Left renal cortex interstitium (tissue), 4 donors: Measurements from ENCODE around the gene KIF3A. TPM values are rescaled to one million over a fixed set of nuclear protein-coding genes. Genes with fewer than 3 reads are reported as not detected.

Experiments
- DNase-seq, 4 donors: peaks; one replicate each; pipeline ENCODE4 v3.0.0-alpha.2; 2013; ENCODE audit warnings: low read depth in 4 of 4, low spot score in 2 of 4, missing footprints in 1 of 4
- polyA plus RNA-seq, 4 donors: library from polyadenylated mRNA; unstranded; fragments of 120-200 nt; gene quantifications; one replicate each; pipeline ENCODE4 v1.2.1, GENCODE V29; 2013; ENCODE audit not compliant: insufficient read length in 4 of 4

KIF3A gene
- polyA plus RNA-seq, 4 donors: 14.5 to 36.4 (median 24.5) TPM

GRCh38 chr5:132771503-132771998, 34.2 kb upstream of the KIF3A start:
- DNase-seq: no peak

- DNase-seq: no peak
These were observed 33.3 kb upstream of the KIF3A start for GRCh38 chr5:132770476-132771159.

- DNase-seq: no peak
These were observed 31.1 kb upstream of the KIF3A start for GRCh38 chr5:132768485-132768868.

- no peak for DNase-seq
These were observed 29.8 kb upstream of the KIF3A start for GRCh38 chr5:132767150-132767549.

DNA sequence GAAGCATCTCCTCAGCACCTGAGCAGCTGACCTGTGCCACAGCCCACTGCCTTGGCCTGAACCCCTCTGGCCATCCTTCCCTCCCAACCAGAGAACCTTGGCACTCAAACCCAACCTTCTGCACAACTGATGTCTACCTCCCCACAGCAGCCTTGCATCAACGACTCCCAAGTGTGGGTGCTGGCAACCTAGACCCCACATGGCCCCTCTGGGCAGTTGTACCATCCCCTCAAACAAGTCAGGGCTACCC, 29.4 kb upstream of the KIF3A start:
- no peak for DNase-seq

DNA sequence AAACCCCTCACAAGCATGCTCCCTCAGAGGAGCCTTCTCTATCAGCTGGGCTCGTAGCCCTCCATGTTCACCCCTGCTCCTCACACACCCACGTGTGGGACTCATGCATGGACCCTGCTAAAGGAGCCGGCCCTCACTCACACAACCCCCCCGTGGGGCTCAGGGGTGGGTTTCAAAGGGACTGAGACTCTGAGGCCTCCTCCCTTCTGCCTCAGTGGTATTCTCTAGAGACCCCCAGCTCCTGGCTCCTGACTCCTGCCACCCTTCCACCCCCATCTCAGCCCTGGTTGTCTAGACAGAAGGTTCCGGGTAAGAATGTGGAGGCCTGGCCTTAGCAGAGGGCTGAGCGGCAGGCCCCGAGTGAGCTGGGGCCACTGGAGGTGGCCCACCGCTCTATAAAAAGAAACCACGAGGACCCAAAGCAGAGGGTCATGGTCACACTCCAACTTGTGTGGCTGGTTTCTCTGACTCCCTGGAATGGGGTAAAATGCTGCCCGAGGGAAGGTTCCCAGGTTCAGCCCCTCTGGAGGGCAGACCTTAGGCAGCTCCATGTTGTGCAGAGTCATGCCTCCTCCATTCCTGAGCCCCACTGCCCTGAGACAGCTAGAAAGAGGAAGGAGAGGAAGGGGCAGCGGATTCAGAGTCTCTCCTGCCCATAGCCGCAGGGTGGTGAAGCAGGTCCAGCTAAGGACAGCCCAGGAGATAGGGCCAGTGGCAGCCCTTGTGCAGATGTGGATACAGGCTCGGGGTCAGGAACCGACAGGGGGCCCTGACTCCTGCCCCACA, 28.9 kb upstream of the KIF3A start:
- DNase-seq: no peak

- no peak for DNase-seq
These were observed 28.1 kb upstream of the KIF3A start for GRCh38 chr5:132765311-132766019.

- no peak for DNase-seq
These were observed 27.4 kb upstream of the KIF3A start for GRCh38 chr5:132764671-132765238.

DNA sequence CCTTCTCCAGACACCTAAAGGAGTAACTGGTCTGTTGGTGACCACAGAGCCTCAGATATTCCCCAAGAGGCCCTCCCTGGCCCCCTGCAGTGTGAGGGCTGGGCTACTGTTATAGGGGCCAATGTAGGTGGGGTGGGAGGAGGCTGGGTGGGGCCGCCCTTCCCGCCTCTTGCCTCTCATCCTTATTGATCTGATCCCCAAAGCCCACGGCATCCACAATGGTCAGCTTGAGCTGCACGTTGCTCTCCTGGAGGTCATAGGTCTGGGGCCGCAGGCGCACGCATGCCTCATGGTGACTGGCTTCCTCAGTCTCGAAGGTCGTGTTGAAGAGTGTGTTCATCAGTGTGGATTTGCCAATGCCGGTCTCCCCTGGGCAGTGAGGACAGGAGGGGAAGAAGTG, 26.7 kb upstream of the KIF3A start:
- no peak for DNase-seq

DNA sequence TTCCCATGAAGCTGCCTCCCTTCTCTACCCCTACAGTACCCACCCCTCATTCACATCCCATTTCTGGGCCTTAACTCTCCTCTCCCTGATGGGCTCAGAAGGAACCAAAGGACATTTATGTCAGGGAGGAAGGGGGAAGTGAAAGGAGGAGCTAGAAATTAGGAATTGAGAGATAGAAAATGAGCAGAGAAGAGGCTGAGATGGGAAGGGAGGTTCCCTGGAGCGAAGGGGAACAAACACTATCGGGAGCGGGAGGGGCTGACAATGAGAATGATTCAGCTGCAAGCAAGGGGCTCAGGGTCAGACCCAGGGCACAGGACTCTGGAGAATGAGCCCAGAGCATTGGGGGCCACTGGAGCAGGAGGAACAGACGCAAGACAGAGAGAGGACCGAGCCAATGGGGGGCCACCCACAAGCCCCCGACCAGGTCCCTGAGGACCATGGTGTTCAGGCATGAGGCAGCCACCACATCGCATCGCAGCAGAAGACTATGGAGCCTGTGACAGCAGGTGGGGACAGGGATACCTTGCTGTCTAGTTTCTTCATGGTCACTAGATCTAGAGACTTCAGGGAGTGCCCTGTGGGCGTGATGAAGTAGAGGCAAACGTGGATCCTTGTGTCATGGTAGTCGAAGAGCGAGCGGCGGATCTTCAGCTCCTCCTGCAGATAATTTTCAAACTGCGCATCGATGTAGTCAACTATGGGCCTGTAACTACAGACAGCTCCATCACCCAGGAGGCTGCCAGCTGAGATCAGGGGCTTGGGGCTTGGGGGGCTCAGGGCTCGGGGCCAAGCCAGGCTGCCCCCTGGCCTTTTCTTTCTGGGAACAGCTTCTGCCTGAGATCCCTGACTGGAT, 26.1 kb upstream of the KIF3A start:
- DNase-seq: no peak

- no peak for DNase-seq
These were observed 25.1 kb upstream of the KIF3A start for GRCh38 chr5:132762246-132763000.

DNA sequence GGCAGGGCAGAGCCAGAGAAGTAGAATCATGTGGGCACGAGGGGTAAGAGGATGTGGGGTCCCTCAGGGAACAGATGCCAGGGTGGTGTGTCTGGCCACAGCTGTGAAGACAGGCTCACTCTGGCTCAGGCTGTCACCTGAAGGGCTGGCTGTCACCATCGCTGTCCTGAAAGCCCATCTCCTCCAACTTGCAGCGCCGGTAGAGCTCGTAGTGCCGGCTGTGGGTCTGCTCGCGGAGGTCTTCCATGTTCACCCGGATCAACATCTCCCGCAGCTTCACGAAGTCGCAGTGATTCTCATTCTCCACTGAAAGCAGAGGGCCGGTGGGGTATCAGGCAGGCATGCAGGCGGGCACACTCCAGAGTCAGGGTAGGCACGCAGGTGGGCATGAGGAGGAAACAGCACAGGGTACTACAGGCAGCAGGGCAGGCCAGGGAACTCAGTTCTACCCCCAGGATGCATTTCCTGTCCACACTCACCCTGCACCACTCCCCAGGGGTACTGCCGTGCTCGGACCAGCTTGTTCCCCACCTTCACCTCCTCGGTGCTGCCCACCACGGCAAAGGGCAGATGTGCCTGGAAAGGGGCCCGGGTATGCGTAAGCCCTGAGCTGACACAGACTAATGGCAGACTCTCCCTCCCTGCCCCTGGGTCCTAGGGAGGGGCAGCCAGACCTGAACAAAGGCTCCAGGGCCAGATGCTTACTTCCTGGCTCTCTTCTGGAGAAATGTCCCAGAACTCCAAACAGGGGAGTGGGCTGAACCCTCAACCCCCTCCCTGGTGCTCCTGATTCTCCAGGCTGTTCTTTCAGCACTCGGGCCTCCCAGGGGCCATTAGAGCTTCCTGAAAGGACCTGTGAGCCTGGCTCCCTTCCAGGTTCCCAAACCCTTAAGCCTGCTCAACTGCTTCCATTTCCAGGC, 24.2 kb upstream of the KIF3A start:
- DNase-seq: no peak

DNA sequence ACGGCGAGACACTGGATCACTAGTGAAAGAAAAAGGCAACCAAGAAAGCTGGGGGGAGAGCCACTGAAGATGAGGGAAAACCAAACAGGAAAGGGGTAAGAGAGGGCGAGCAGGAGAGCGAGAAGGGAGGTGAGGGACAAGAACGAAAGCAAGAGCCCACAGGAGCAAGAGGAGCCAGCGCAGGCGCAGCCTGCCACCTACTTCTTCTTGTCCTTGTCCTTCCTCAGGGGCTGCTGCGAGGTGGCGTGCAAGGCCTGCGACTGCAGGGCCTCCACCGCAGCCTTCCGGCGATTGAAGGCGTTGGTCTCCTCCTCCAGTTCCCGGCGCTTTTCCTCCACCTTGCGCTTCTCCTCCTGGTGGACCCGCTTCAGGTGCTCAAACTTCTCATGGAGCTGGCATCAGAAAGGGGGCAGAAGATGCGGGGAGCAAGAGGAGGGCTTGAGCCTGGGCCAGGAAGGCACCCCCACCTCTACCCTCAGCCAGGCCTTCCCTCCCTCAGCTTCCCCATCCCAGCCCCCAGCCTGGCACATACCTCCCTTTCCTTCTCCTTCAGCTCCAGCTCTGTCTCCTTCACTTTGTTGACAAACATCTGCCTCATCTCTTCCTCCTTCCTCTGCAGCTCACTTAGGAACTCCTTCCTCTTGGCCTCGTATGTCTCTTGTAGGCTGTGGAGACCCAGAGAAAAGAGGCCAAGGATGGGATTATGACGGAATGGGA, 23.4 kb upstream of the KIF3A start:
- DNase-seq: no peak

GRCh38 chr5:132760049-132760420, 22.7 kb upstream of the KIF3A start:
- DNase-seq: no peak

DNA sequence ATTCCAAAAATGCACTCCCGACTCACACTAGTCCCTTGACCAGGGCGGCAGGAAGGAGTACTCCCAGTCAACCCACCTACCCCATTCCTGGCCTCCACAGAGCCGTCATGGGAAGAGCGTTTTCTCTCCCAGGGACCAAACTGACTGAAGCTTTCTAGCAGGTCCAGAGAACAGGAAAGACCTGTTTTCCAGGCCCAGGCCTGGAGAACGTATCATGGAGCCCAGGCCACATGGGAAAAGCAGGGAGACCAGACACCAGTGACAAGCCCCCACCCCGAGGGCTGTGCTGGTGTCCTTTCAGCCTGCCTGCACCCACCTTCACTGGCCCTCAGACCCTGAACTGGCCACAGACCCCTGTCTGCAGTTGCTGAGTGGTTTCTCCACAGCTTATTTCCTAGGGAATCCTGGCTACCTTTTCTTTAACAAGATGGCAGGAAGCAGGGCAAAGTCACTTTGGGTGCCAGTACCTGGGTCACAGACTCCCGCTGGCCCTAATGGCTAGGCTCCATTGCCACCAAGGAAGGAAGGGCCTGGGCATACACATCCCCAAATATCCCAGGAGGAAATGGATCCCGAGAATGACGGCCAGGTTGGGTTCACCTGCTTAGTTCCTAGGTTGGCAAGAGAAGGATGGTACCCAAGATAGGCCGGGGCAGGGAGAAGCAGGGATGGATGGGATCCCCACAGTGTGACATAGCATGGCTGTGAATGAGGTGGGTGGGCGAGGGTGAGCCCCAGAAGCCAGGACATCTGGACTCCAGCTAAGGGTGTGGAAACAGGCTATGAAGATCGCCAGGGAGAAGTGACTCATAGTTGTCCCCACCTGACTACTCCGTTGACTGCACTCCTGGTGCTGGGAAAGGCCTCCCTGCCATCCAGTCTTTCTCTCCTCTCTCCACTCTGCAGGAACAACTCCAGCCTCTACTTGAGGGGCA, 22.0 kb upstream of the KIF3A start:
- DNase-seq: no peak

- no peak for DNase-seq
These were observed 21.1 kb upstream of the KIF3A start for GRCh38 chr5:132758451-132758850.

GRCh38 chr5:132756542-132756941, 19.2 kb upstream of the KIF3A start:
- DNase-seq: no peak
